Superior temporal gyrus (tissue), 1 donor: ENCODE measurements around the gene BHLHA15.

Source experiments
- DNase-seq: peaks from one replicate; pipeline ENCODE4 v3.0.0-alpha.2; 2016; ENCODE audit errors: extremely low spot score

The BHLHA15 gene

DNA sequence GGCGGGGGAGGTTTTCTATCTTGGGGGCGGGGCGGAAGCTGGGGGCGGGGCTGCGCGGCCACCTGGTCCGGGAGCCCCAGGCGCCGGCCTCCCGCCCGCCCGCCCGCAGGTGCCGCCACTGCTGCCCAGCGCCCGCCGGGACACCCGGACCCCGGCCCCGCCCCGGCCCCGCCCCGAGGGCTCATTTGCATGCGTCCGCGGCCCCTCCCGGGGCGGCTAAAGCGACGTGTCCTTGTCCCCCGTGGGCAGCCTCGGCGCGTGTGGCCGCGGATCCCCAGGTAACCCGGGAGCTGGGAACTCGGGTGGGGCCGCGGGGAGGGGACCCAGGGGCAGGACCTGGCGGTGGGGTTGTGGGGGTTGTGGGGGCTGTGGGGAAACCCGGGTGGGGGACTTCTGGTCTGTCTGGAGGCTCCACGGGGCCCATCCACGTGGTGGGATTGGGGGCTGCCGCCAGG is at the start of gene BHLHA15:
Gene BHLHA15 (plus strand): TSS at position 219 of the 455 bp plus-strand sequence. CDS start 871 bp downstream, outside the sequence.
- DNase-seq: no peak

DNA sequence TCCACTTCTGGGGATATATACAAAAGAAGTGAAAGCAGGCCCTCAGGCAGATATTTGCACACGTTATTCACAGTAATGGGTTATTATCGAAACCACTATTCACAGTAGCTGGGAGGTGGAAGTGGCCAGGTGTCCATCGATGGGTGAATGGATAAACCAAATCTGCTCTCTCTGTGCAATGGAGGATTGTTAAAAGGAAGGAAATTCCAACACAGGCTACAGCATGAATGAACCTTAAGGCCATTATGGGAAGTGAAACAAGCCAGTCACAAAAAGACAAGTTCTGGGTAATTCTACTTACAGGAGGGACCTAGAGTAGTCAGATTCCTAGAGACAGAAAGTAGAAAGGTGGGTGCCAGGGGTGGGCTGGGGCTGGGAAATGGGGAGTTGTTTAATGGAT is 48.5 kb upstream of the BHLHA15 start:
- no peak for DNase-seq

DNA sequence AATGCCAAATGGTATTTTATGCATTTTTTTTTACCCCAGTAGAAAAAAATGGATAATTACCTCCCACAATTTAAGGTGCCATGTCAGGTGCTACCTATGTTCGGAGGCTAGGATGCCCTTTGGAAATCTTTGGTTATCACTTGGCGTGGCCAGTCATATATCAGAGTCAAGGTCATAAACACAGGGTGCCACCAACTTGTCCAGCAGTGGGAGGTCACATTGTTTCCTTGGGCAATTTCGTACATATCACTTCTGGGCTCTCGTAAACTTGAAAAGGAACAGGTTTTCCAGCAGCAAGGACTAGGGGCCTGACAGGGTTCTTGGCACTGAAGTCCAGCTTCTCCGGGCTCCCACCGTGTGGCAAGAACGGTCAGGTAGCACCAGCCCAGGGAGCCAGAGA is 48.0 kb upstream of the BHLHA15 start:
- no peak for DNase-seq

DNA sequence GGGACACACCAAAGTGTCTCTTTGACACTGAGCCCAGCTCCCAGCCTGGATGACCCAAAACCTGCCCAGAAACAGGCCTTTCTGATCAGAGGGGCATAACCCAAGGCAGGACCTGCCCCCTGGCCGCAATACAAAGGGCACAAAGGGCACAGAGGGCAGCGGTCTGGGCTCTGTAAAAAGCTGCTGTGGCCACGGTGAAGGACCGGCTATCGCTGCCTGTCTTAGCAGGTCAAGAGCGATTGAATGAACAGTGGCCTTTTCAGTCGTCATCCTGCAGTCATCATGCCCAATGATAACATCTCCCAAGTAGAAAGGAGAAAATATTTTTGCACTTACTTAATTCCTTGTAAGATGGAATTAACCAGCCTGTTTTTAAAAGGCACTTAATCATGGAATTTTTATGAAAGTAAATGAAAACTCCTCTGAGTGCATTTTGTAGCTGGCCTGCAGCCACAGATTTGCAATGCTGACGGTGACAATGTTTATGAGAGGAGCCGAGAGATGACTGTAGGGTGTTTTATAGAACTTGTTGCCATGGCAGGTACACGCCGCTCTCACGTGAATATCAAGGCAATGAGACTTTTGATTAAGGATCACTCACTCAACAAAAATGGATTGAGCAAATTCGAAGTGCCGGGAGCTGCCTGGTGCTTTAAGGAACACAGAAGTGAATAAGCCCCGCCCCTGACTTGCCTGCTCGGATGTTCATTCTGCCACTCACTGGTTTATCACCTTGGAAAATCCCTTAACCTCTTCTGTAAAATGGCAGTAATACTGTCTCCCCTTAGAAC is 47.3 kb upstream of the BHLHA15 start:
- peak; percentile 40 for DNase-seq

DNA sequence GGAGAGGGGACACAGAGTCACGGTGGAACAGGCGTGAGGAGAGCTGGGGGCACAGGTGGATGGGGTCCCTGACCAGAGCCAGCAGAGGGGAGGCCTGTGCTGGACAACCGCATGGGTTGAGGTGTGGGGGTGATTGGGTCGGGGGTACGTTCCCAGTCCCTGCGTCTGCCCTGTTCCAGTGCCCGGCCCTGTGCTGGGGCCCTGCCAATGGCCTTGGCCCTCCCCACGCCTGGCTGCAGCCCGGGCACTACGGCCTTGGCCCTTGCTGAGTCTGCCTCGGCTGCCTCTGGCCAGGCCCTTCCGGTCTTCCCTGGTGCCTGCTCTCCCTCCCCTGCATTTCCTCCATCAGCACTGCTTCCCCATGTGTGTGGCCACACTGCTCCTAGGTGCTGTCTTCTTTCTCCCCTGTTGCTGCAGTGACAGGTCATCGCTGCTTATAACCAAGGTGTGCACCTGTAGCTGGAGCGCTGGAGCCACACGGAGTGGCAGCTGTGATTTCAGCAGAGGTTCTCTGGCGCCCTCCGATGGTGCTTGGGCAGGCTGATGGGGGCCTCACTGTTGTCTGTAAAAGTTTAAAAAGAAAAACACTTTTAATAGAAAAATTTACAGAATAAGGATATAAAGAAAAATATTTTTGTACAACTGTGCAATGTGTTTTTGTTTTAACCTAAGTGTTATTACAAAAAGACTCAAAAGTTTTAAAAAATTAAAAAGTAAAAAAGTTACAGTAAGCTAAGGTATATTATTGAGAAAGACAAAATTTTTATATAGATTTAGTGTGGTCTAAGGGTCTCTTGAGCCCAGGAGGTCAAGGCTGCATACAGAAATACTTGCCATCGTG is 45.2 kb upstream of the BHLHA15 start:
- peak; percentile 64 for DNase-seq

DNA sequence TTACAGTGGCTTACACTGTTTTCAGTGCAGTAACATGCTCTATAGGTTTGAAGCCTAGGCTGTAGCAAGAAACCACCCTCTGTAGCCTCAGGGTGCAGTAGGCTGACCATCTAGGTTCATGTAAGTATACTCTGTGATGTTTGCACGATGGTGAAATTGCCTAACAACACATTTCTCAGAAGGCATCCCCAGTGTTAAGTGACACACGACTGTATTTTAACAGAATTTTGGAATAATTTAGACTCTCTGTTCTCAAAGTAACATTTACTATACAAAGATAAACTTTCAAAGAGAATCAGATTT is 44.6 kb upstream of the BHLHA15 start:
- no peak for DNase-seq

DNA sequence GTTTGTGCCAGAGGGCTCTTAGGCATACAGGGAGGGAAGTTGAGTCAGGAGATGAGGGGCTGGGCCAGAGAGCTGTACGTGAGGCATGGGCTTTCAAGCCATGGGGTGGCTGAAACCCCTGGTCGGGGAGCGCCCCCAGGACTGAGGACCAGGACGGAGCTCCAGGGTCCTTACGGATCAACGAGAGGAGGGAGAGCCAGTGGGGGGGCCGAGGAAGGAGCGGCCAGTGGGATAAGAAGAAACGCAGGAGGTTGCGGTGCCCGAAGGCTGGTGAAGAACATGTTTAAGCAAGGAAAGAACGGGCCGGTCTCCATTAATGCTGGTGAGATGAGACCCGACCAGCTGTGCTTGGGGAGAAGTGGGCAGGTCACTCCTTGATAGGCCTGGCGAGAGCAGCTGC is 43.6 kb upstream of the BHLHA15 start:
- no peak for DNase-seq

DNA sequence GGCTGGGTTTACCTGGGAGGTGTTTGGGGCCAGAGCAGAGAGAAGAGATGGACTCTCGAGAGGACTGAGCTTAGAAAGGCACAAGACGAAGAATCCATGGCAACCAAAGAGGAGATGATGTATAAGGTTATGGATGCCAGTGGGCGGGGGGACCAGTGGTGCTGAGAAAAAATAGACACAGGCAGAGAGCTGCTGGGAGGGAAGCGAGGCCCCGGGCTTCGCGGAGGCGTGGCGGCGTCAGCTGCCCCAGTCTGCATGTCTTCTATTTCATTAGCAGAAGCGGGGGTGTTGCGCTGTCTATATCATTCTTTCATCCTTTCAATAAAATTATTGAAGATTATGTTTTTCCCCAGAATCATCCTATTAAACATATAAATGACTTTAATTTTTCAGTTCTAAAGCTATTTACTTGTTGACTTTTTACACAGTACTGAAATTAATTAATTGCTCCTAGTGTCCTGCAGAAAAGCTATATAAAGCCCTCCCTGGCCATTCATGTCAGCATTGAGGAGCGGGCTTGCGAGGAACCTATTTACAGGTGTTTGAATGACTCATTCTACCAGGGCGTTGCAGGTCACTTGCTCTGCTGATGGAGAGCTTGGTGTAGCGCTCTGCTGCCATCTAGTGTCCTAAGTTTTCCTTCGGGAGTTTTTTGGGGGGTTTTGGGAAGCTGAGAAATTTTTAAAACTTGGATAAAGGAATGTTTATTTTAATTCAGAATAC is 42.9 kb upstream of the BHLHA15 start:
- DNase-seq: peak; percentile 80

DNA sequence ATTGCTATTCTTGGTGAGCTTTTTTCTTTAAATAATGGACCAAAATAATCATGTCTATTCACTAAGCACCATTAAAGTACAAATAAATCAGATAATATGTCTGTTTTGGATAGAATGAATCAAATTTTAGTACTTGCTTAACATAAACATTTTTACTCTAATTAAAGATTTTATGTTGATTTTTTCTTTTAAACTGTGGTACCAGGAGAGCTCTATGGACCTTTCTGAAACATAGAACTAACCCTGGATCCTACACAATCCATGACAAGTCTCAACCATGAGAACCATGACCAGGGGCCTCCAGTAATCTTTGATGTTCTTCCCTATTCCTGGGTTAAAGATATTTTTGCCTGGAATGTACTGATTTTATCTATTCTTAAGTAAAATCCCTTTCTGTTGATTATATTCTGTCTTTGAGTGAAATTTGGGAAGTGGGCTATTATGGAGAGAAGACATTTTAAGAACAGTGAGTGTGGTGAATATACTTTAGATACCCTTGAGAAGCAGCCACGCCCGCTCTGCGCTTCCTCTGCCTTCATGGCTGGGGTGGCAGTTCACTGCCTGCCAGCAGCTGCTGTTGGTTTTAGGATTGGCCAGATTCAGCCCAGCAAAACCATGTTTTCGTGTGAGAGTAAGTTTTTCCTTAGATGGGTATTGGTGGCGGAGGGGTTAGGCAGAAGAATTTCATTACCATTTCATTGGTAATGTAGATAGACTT is 42.2 kb upstream of the BHLHA15 start:
- DNase-seq: no peak

DNA sequence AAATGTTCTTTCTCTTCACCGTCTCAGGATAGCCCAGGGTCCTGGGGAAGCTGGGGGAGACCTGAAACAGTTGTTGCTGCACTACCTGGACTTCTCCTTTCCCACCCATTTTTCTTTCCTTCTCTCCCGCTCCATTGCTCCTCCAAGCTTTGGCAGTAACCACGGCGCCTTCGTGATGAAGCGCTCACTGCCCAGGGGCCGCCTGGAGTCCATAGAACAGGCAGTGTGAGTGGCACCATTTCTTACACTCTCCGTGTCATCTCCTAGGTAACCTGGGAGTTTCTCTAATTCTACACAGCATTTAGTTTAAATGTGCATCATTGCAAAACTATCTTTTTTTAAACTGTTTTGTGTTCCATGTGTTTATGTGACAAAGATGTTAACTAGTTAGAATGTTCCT is 40.3 kb upstream of the BHLHA15 start:
- no peak for DNase-seq

DNA sequence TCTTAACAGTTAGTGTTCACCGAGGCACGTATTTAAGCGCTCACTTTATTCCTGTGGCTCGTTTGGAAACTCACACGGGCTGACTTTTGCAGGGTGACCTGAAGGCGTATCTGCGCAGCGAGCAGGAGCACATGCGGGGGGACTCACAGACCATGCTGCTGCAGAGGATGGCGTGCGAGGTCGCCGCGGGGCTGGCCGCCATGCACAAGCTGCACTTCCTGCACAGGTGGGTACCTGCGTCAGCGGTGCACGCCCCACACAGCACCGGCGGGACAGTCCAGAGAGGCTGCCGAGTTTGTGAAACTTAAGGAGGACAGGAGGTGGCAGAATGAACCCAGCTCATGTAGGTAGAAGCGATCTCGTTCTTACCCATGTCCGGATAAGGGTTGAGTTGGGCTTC is 39.8 kb upstream of the BHLHA15 start:
- no peak for DNase-seq

DNA sequence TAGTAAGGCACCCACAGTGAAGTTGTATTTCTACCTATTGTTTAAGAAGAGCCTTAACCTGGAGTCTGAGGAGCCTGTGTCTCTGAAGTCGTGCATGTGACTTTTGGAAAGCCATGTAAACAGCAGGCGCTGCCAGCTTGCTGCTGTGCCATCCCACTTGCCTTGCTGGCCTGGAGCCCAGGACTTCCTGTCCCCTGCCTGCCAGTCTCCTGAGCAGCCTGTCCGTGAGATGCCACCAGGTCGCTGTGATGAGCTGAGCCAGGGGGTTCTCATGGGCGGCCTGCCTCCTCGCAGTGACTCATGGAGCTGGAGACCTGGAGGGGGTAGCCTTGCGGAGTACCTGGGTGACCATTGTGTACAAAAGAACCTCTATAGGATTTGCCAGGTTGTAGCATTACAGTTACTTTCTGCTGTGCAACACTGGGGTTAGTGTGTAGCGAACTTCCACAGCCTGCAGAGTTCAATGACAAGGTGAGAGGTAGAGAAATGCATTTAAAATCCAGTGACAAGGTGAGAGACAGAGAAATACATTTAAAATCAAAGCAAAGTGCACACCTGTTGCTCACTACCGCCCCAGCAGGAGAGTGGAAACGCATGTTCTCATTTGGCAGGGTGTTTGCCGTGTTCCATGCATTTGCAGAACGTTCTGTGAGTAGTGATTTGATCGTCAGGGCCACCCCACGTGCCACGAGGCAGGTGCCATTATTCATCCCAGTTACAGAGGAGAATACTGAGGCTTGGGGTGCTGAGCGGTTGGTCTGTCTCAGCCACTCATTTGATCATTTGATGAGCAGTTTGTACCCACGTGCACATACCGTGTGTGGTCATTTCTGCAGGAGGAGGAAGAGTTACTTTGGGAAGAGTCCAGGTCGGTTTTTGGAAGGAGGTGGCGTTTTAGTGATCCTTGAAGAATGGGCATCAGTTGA is 36.6 kb upstream of the BHLHA15 start:
- no peak for DNase-seq

DNA sequence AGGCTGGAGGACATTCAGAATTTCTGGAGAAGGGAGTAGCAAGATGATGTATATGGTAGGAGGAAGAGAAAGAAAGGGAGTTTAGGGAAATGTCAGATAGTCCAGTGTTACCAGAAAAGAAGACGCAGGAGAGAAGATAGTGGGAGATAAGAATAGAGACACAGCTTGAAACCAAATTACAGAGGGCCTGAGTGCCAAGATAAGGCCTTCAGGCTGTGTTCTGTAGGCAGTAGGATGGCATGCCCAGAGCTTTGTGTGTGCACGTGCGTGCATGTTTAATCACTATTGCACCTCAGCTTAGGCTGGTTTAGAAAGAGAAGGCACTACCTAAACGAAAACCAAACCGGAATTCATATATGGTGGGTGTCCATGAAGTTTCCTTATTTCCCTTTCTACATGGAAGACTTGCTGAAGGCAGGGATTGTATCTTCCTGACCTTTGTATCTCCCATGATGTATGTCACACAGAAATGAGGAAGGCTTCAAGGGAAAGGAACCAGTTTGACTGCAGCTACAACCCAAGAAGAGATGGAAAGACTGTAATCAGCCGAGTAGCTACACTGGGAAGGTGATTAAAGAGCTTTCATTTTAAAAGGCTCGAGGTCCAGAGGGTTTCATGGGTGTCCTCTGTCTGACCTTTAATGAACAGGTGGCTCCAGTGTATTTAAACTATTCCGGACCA is 35.8 kb upstream of the BHLHA15 start:
- DNase-seq: no peak

DNA sequence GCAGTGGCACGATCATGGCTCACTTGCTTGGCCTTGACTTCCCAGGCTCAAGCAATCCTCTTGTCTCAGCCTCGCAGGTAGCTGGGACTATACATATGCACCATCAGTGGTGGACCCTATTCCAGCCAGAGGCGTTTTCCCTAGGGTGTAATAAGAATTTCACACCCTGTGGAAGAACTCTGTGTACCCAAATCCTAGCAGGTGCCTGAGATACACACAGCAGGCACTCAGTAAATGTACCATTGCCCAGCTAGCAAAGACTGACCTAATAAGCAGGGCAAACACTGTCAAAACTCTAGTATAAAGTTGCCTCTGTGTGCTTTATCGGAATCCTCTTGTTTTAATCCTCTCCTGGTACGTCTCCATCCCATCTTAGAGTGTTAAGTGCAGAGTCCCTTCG is 33.7 kb upstream of the BHLHA15 start:
- no peak for DNase-seq

DNA sequence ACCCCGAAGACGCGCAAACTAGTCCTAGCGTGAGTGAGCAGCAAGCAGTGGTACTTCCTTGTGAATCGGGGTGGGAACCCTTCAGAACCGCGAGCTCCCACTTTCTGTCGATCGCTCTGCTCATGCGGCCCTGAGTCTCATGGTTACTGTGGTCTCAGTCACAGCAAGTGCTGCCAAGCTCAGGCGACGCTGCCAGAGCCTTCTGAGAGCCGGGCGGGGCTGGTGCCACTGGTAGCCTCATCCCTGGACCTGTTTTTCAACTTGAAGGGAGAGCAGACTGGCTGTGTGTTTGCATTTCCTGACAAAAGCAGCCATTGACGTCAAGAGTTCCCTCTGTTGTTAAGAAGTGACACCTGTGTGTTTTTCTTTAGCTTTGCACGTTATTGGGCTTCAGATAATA is 32.9 kb upstream of the BHLHA15 start:
- DNase-seq: peak; percentile 74

DNA sequence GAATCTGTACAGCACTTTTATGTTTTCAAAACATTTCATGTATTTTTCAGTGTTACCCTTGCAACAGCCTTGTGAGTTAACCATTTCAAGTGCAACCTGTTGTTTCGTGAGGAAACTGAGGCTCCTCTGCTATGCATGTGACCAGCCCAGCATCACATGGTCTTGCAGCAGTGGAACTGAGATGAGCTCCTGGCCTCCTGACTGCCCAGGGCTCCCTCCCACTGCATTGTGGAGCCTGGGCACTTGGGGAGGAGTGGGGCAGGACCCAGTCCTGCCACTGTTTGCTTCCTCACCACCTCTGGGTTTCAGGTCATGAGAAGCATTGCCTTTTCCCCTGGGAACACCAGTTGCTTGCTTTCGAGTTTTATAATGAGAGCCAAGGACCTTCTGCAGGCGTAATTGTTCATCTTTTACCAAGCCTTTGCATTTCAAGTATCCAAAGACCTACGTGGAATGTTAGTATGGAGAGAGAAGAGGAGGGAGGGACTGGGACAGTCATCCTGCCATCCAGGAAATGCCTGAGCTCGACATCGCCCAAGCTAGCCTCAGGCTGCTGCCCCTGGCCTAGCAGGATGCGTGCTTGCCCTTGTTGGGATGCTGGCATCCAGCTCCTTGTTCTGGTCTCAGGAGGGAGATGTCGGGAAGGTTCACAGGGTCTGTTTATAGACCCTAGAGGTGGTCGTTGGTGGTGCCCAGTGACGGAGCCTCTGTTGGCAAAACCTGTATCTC is 32.3 kb upstream of the BHLHA15 start:
- no peak for DNase-seq

DNA sequence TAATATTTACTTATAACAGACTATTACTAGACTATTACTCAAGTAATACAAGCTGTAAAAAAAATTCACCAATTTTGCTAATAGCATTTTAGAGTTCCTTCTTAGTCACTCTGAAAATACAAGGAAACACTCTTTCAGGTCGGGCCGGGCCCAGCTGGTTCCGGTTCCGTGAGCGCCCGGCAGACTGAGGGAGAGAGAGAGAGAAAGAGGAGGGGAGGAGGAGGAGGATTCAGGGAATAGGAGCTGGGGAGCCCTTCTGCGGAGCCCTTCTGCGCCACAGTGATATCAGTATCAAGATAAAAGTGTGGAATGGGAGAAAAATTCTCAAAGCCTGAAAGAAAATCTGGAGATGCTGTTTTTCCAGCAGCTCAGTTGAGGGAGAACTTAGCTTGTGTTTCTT is 30.5 kb upstream of the BHLHA15 start:
- DNase-seq: no peak

DNA sequence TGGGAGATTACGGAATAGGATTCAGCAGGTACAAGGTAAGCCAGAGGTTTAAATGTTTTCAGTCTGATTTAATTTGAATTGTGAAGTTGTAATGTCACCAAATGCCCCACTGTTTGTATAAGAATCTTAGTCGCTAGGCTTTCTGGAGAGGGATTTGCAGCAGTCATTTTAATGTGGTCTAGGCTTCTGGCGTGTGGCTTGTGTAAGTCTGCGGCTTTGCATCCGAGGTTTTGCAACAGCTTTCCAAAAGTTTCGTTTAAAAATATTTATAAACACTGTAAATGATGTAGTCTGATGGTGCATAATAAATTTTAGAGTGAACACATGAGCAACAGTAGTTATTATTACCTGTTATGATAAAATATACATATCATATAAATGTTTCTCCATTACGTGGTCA is 26.1 kb upstream of the BHLHA15 start:
- DNase-seq: no peak

DNA sequence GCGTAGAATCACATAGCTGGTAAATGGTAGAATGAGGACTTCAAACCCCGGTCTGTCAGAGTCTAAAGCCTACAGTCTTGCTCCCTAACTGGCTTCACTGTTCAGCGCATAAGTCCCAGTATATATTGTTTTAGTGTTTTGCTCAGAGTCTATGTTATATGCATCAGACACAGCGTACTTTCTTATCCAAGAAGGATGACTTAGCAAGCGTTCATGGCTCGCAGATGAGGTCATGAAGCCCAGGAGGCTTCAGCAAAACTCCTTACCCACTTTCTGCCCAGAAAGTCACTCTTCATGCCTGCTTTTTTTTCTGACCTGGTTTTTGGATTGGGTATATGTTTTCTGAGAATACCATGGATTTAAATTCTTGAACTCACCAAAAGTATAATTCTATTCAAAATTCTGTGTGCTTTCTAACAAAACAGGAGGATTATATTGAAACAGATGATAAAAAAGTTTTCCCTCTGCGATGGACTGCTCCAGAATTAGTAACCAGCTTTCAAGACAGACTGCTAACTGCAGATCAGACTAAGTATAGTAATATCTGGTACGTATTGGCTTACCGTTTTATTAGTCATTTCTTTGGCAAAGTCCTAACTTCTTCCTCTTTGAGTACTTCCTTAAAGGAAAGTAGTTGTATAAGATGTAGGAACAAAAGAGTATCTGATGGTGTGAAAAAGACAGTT is 24.6 kb upstream of the BHLHA15 start:
- no peak for DNase-seq
